NCI-H1694 (cell line): ENCODE data around the gene ME3.

Source experiments
- DNase-seq: peaks from one replicate; lab custom pipeline; 2025; lab: John Stamatoyannopoulos, UW

ME3 gene

GRCh38 chr11:86514453-86514852 is 158.0 kb downstream of the ME3 start:
- no peak for DNase-seq

GRCh38 chr11:86513746-86514373 is 158.6 kb downstream of the ME3 start:
- DNase-seq, result no peak

- DNase-seq, result no peak
Observed at GRCh38 chr11:86513138-86513537, 159.3 kb downstream of the ME3 start.

- no peak for DNase-seq
Observed at GRCh38 chr11:86511086-86511551, 161.3 kb downstream of the ME3 start.

- DNase-seq, result no peak
Observed at GRCh38 chr11:86510674-86511073, 161.7 kb downstream of the ME3 start.

- no peak for DNase-seq
Observed at GRCh38 chr11:86510097-86510496, 162.3 kb downstream of the ME3 start.

- DNase-seq, result no peak
Observed at GRCh38 chr11:86509588-86509974, 162.8 kb downstream of the ME3 start.

GRCh38 chr11:86508604-86509587 is 163.5 kb downstream of the ME3 start:
- DNase-seq, result no peak

- no peak for DNase-seq
Observed at GRCh38 chr11:86507249-86507845, 165.1 kb downstream of the ME3 start.

GRCh38 chr11:86506235-86506634 is 166.2 kb downstream of the ME3 start:
- no peak for DNase-seq

- no peak for DNase-seq
Observed at GRCh38 chr11:86503131-86503530, 169.3 kb downstream of the ME3 start.

- no peak for DNase-seq
Observed at GRCh38 chr11:86502137-86502642, 170.2 kb downstream of the ME3 start.

GRCh38 chr11:86500500-86501140 is 171.8 kb downstream of the ME3 start:
- DNase-seq, result no peak

- no peak for DNase-seq
Observed at GRCh38 chr11:86499723-86500129, 172.7 kb downstream of the ME3 start.

- DNase-seq, result no peak
Observed at GRCh38 chr11:86497836-86498235, 174.6 kb downstream of the ME3 start.

GRCh38 chr11:86497310-86497709 is 175.1 kb downstream of the ME3 start:
- no peak for DNase-seq

- DNase-seq, result no peak
Observed at GRCh38 chr11:86495351-86495750, 177.1 kb downstream of the ME3 start.

- no peak for DNase-seq
Observed at GRCh38 chr11:86492370-86493010, 179.9 kb downstream of the ME3 start.

- DNase-seq, result no peak
Observed at GRCh38 chr11:86491027-86491426, 181.4 kb downstream of the ME3 start.

- no peak for DNase-seq
Observed at GRCh38 chr11:86490582-86490981, 181.8 kb downstream of the ME3 start.

- no peak for DNase-seq
Observed at GRCh38 chr11:86489442-86489841, 183.0 kb downstream of the ME3 start.

GRCh38 chr11:86488553-86488952 is 183.9 kb downstream of the ME3 start:
- no peak for DNase-seq
